ENCODE measurements around the gene TACSTD2.

DNA sequence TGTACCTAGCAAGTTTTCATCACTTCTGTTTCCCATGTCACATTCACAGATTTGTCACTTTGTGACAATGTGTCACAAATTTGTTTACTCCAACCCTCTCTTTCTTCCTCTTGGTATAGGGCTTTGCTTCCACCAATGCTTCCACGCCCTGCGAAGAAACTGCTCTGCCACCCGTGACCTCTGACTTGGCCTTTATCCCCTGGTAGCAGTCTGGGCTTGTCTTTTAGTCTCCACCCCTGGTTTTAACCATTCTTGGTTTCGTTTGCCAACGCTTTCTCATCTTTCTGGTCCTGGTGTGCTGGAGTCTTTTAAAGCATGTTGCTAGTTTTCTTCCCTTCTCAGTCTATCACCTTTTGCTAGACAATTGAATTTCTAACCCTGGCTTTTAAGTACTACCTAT, 8.1 kb downstream of the TACSTD2 start:
- TF ChIP-seq POLR2AphosphoS5 (IDR thresholded peaks at IDR 0.05; ENCODE audit: low read depth, low read length): no peak
- TF ChIP-seq REST (IDR thresholded peaks at IDR 0.05; ENCODE audit: insufficient read depth in 1 of 2, low read depth in 2 of 2, low read length in 2 of 2): no peak
- TF ChIP-seq TAF1 (IDR thresholded peaks at IDR 0.05; ENCODE audit: borderline replicate concordance, insufficient read depth, low read length): no peak
- no peak for TF ChIP-seq SIN3A (IDR thresholded peaks at IDR 0.05; ENCODE audit: borderline replicate concordance, insufficient read depth, low read length)

Measured in PFSK-1 (cell line).